Measurements from ENCODE around the gene C8G.

The C8G gene

DNA sequence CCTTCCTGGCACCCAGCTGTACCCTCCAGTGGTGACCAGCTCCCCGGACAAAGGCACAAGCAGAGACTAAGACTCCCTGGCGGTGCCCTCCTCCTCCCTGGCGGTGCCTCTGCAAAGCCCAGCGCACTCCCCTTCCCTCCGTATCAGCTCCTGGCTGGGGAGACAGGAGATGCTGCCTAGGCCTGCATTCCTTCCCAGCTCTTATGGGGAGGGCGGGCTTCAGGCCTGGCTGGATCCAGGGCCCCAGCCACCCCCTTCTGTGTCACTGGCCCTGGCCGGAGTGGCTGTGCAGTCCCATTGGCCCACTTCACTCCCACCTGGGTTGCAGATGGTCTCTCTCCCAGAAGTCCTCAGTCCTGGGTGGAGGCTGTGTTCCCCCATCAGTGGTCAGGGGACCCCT lies 13.4 kb downstream of the C8G start:
- no peaks in the 10 kb centered on the region for H3K9me3 ChIP-seq (replicated peaks; ENCODE audit: low read length)
- H3K4me1 ChIP-seq (ENCODE audit: control insufficient read depth, insufficient read depth, low read length): no peaks in the 10 kb centered on the region
- no peak overlapping the region for H3K9ac ChIP-seq (ENCODE audit: low read depth, low read length)
- no peak overlapping the region for H3K4me3 ChIP-seq (ENCODE audit: low read length)
- H3K4me2 ChIP-seq (ENCODE audit: low read length): no peak overlapping the region
- H3K27me3 ChIP-seq (ENCODE audit: control insufficient read depth, insufficient read depth, low read length): peaks cover 6% of the 10 kb centered on the region
- H3K36me3 ChIP-seq (ENCODE audit: insufficient read depth, low read length): no peaks in the 10 kb centered on the region

DNA sequence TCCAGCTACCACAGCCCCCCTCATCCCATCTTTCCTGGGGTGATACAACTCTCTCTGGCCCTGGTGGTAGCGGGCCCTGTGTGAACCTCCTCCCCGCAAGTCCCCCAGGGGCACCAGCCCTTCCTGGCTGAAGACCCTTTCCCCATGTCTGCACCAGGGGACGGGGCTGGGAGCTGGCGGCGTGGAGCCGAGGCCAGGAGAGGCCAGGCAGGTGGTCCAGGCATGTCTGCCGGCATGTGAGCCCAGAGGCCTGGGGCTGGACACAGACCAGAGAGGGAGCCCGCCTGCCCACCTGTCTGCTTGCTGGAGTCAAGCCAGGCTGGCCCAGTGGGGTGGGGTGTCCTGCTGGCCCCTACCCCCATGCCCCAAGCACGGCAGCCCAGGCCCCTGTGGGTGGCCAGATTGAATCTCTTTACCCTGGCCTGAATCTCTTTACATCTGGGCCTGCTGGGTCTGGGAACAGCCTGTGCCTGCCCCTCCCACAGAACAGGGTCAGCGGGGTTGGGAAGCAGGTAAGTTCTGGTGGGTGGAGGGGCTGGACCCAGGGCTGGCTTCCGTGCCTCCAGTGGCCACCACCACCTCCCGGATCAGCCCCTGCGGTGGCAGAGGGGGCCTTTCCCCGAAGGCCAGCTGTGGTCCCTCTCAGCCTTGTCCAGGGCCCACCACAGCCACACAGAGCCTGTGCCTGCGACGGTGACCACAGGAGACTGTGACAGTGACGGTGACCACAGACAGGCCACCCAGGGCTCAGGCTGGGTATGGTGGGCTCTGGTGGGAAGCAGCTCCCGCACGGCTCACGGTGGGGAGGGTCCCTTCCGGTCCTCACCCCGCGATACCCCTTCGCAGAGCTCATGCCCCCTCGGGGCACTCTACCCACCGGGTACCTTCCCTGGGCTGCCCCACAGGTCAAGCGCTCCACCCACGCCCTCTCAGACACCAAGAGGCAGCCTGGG lies 14.1 kb downstream of the C8G start:
- no peak overlapping the region for H3K9ac ChIP-seq (ENCODE audit: low read depth, low read length)
- H3K27me3 ChIP-seq (ENCODE audit: control insufficient read depth, insufficient read depth, low read length): peaks cover 6% of the 10 kb centered on the region
- H3K36me3 ChIP-seq (ENCODE audit: insufficient read depth, low read length): no peaks in the 10 kb centered on the region
- no peaks in the 10 kb centered on the region for H3K9me3 ChIP-seq (replicated peaks; ENCODE audit: low read length)
- H3K4me1 ChIP-seq (ENCODE audit: control insufficient read depth, insufficient read depth, low read length): no peaks in the 10 kb centered on the region
- no peak overlapping the region for H3K4me3 ChIP-seq (ENCODE audit: low read length)
- no peak overlapping the region for H3K4me2 ChIP-seq (ENCODE audit: low read length)

DNA sequence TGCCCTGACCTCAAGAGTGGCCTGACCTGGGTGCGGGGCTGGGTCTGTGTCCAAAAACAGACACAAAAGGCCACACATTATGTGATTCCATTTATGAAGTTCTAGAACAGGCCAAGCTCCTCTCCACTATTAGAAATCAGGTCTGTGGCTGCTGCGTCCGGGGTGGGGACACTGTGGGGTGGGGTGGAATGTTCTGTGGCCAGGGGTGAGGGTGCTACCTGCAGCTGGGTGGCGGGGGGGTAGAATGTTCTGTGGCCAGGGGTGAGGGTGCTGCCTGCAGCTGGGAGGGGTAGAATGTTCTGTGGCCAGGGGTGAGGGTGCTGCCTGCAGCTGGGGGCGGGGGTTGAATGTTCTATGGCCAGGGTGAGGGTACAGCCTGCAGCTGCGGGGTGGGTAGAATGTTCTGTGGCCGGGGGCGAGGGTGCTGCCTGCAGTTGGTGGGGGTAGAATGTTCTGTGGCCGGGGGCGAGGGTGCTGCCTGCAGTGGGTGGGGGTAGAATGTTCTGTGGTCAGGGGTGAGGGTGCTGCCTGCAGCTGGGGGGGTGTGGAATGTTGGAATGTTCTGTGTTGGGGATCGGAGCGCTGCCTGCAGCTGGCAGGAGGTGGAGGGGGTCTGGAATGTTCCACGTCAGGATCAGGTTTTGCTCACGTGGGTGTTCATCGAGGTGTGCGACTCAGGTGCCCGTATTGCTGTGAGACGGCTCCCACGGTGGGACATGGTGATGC lies 15.3 kb downstream of the C8G start:
- no peaks in the 10 kb centered on the region for H3K36me3 ChIP-seq (ENCODE audit: insufficient read depth, low read length)
- no peaks in the 10 kb centered on the region for H3K4me1 ChIP-seq (ENCODE audit: control insufficient read depth, insufficient read depth, low read length)
- no peak overlapping the region for H3K9ac ChIP-seq (ENCODE audit: low read depth, low read length)
- H3K4me2 ChIP-seq (ENCODE audit: low read length): no peak overlapping the region
- no peaks in the 10 kb centered on the region for H3K9me3 ChIP-seq (replicated peaks; ENCODE audit: low read length)
- H3K4me3 ChIP-seq (ENCODE audit: low read length): no peak overlapping the region
- peaks cover 6% of the 10 kb centered on the region for H3K27me3 ChIP-seq (ENCODE audit: control insufficient read depth, insufficient read depth, low read length)

DNA sequence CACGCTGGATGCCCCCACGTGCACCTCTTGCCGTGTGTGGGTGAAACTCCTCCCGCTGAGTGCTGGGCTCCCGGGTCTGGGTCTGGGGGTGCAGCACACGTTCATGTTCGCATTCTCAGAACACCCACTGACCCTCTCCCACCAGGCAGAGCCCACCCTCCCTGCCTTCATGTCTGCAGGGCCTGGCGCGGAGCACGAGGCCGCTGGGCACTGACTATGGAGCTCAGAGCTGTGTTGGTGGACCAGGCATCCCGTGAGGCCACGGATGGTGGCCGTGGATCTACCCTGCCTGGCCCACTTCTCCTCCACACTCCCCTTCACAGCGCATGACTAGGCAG lies 15.9 kb downstream of the C8G start:
- Histone ChIP-seq H3K27me3 (ENCODE audit: control insufficient read depth, insufficient read depth, low read length) (peaks cover 9% of the 10 kb centered on the region), H3K36me3 (ENCODE audit: insufficient read depth, low read length) (no peaks in the 10 kb centered on the region), H3K4me2 (ENCODE audit: low read length) (no peak overlapping the region), H3K9ac (ENCODE audit: low read depth, low read length) (no peak overlapping the region), H3K9me3 (replicated peaks; ENCODE audit: low read length) (no peaks in the 10 kb centered on the region), H3K4me1 (ENCODE audit: control insufficient read depth, insufficient read depth, low read length) (no peaks in the 10 kb centered on the region), H3K4me3 (ENCODE audit: low read length) (no peak overlapping the region)

DNA sequence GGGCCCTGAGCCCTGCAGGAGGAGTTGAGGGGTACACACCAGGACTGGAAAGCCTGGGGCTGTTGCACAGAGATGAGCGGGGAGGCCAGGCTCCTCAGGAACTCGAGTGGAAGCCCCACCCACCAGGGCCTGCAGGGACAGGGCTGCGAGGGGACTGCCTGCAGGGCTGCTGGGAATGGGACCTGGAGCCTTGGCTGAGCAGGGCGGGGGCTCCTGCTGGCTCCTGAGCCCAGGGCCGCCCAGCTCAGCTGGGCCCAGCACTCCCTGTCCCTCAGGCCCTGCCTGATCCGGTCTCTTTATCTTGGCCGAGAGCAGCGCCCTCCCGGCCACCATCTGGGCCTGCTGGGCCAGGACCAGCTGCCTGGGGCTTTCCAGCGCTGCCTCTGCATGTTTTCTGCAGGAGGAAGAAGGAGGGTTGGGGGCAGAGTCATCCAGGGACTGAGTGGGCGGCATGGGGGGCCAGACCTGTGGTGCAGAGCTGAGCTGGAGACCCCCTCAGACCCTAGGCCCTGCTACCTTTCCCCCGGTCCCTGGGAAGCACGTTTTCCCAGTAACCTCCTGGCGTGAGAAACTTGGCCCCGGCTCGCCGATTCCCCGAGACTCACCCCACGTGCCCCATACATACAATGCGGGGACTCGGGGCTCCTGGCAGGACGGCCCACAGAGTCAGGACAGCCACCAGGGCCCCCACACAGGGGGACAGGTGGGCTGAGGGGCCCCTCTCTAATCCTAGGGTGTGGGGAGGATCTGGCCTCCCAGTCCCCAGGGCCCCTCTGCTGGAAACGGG lies 16.4 kb downstream of the C8G start:
- no peaks in the 10 kb centered on the region for H3K4me1 ChIP-seq (ENCODE audit: control insufficient read depth, insufficient read depth, low read length)

DNA sequence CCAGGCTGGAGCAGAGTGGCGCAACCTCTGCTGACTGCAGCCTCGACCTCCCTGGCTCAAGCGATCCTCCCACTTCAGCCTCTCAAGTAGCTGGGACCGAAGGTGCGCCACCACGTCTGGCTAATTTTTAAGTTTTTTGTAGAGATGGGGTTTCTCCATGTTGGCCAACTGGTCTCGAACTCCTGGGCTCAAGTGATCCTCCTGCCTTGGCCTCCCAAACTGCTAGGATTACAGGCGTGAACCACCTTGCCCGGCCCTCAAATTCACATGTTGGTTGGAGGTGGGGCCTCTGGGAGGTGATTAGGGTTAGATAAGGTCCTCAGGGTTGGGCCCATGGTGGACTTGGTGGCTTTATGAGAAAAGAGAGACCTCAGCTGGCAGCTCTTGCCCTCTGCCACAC lies 17.1 kb downstream of the C8G start:
- H3K4me1 ChIP-seq (ENCODE audit: control insufficient read depth, insufficient read depth, low read length): no peaks in the 10 kb centered on the region
- no peaks in the 10 kb centered on the region for H3K9me3 ChIP-seq (replicated peaks; ENCODE audit: low read length)
- H3K9ac ChIP-seq (ENCODE audit: low read depth, low read length): no peak overlapping the region
- H3K4me3 ChIP-seq (ENCODE audit: low read length): no peak overlapping the region
- H3K36me3 ChIP-seq (ENCODE audit: insufficient read depth, low read length): no peaks in the 10 kb centered on the region
- H3K27me3 ChIP-seq (ENCODE audit: control insufficient read depth, insufficient read depth, low read length): peaks cover 13% of the 10 kb centered on the region
- H3K4me2 ChIP-seq (ENCODE audit: low read length): no peak overlapping the region

More for the DNA sequence above, 16.4 kb downstream of the C8G start:
- Histone ChIP-seq H3K9ac (ENCODE audit: low read depth, low read length) (no peak overlapping the region), H3K36me3 (ENCODE audit: insufficient read depth, low read length) (no peaks in the 10 kb centered on the region), H3K4me3 (ENCODE audit: low read length) (no peak overlapping the region), H3K4me2 (ENCODE audit: low read length) (no peak overlapping the region), H3K9me3 (replicated peaks; ENCODE audit: low read length) (no peaks in the 10 kb centered on the region), H3K27me3 (ENCODE audit: control insufficient read depth, insufficient read depth, low read length) (peaks cover 13% of the 10 kb centered on the region)

DNA sequence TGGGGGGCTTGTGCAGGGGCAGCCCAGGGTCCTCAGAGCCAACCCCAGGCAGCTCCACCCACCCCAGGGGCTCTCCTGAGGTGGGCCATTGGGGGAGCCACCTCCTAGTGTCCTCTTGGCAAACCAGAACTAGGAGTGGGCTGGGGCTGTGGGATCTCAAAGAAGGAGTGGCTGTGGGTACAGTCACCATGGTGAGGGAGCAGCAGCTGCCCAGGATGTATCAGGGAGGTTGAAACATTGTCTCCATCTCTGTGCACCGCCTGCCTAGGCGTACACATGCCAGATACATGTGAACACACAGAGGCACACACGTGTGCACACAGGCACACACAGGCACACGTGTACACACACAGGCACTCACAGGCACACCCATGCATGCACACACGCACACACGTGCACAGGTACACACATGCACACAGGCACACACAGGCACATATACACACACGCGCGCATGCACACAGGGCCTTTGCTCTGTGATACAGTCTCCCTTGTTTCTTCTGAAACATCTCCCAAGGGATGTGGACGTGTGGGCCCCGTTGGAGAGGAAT lies 17.7 kb downstream of the C8G start:
- Histone ChIP-seq H3K4me1 (ENCODE audit: control insufficient read depth, insufficient read depth, low read length) (no peaks in the 10 kb centered on the region), H3K9me3 (replicated peaks; ENCODE audit: low read length) (no peaks in the 10 kb centered on the region), H3K4me3 (ENCODE audit: low read length) (no peak overlapping the region), H3K27me3 (ENCODE audit: control insufficient read depth, insufficient read depth, low read length) (peaks cover 13% of the 10 kb centered on the region), H3K4me2 (ENCODE audit: low read length) (no peak overlapping the region), H3K36me3 (ENCODE audit: insufficient read depth, low read length) (no peaks in the 10 kb centered on the region), H3K9ac (ENCODE audit: low read depth, low read length) (no peak overlapping the region)

DNA sequence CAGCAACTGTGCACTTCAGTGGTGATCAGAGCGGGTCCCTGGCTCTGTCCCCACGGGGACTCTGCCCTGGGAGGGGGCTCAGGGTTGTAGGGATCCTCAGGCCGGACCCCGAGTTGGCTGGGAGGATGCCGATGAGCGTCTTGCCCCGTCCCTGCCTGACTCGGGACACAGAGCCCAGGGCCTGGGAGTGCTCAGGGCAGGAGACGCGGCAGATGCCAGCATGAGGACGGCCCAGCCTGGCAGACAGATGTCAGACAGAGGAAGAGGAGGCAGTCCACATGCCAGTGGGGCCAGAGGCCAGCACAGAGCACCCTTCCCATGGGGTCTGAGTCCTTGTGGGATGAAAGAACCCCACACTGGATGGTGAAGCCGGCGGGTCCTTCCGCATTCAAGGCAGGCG lies 18.3 kb downstream of the C8G start:
- peaks cover 12% of the 10 kb centered on the region for H3K27me3 ChIP-seq (ENCODE audit: control insufficient read depth, insufficient read depth, low read length)
- H3K9me3 ChIP-seq (replicated peaks; ENCODE audit: low read length): no peaks in the 10 kb centered on the region
- no peaks in the 10 kb centered on the region for H3K4me1 ChIP-seq (ENCODE audit: control insufficient read depth, insufficient read depth, low read length)
- H3K4me2 ChIP-seq (ENCODE audit: low read length): no peak overlapping the region
- H3K36me3 ChIP-seq (ENCODE audit: insufficient read depth, low read length): no peaks in the 10 kb centered on the region
- H3K9ac ChIP-seq (ENCODE audit: low read depth, low read length): no peak overlapping the region
- H3K4me3 ChIP-seq (ENCODE audit: low read length): no peak overlapping the region

DNA sequence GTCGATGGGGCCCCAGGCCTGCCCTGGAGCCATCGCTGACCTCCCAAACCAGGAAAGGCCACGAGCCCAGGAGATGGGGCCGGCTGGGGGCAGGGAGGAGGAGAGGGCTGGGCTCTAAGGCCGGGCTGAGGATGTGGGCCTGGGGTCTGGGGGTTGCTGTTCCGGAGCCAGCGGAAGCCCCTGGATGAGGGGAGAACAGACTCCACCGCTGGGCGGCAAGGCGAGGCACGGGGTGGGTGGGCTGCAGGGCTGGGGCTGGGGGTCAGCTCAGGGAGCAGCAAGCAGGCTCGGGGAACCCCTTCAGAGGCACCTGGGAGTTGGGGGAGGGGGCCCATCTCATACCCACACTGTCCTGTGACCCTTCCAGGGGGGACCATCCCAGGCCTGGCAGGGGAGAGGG lies 18.7 kb downstream of the C8G start:
- H3K4me1 ChIP-seq (ENCODE audit: control insufficient read depth, insufficient read depth, low read length): no peaks in the 10 kb centered on the region
- H3K9ac ChIP-seq (ENCODE audit: low read depth, low read length): no peak overlapping the region
- peaks cover 11% of the 10 kb centered on the region for H3K27me3 ChIP-seq (ENCODE audit: control insufficient read depth, insufficient read depth, low read length)
- H3K4me2 ChIP-seq (ENCODE audit: low read length): no peak overlapping the region
- no peaks in the 10 kb centered on the region for H3K9me3 ChIP-seq (replicated peaks; ENCODE audit: low read length)
- no peak overlapping the region for H3K4me3 ChIP-seq (ENCODE audit: low read length)
- H3K36me3 ChIP-seq (ENCODE audit: insufficient read depth, low read length): no peaks in the 10 kb centered on the region

DNA sequence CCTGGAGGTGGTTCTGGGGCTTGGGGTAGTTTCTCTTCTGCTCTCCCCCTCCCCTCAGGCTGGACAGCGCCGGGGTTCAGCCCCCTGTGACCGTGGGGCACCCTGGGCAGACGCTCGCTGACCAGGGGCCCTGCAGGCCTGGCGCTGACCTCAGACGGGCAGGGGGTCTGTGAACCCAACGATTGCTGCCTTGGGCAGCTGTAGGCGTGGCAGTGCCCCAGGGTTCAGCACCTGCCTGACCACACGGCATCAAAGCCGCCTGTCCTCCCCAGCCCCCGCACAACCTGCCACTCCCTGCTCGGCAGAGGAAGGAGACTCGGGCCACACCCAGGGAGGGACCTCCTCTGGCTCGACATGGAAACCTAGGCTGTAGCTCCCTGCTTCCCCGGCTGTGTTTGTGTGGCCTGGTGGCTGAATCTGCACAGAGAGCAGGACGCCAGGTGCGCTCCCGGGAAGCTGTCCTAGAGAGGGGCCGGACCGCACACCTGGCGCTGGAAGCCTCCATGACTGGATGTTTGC lies 19.2 kb downstream of the C8G start:
- Histone ChIP-seq H3K4me2 (ENCODE audit: low read length) (no peak overlapping the region), H3K4me3 (ENCODE audit: low read length) (no peak overlapping the region), H3K9me3 (replicated peaks; ENCODE audit: low read length) (no peaks in the 10 kb centered on the region), H3K27me3 (ENCODE audit: control insufficient read depth, insufficient read depth, low read length) (peaks cover 11% of the 10 kb centered on the region), H3K36me3 (ENCODE audit: insufficient read depth, low read length) (no peaks in the 10 kb centered on the region), H3K4me1 (ENCODE audit: control insufficient read depth, insufficient read depth, low read length) (no peaks in the 10 kb centered on the region), H3K9ac (ENCODE audit: low read depth, low read length) (no peak overlapping the region)

DNA sequence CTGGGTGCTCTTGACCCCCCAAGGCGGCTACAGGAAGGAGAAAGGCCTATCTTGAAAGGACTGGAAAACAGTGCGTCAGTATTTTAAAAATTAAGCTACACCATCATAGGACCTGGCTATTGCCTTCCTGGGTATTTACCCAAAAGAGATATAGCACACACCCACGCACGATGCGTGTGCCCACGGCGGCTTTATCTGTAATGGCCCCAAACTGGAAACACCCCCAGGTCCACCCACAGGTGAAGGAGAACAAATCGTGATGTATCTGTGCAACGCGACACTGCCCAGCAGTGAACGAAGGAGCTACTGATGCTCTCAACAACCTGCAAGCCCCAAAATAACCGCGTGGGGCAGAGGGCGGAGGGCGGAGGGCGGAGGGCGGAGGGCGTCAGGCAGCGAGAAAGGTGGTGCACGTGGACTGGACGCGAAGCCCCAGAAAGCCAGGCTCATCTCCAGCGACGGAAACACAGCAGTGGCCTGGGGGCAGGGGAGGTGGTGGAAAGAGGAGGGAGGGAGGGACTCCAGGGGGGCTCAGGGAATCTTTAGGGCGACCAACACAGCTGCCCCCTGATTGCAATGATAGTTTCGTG lies 19.9 kb downstream of the C8G start:
- no peaks in the 10 kb centered on the region for H3K9me3 ChIP-seq (replicated peaks; ENCODE audit: low read length)
- no peak overlapping the region for H3K9ac ChIP-seq (ENCODE audit: low read depth, low read length)
- no peaks in the 10 kb centered on the region for H3K36me3 ChIP-seq (ENCODE audit: insufficient read depth, low read length)
- H3K27me3 ChIP-seq (ENCODE audit: control insufficient read depth, insufficient read depth, low read length): peaks cover 11% of the 10 kb centered on the region
- no peak overlapping the region for H3K4me3 ChIP-seq (ENCODE audit: low read length)
- H3K4me1 ChIP-seq (ENCODE audit: control insufficient read depth, insufficient read depth, low read length): no peaks in the 10 kb centered on the region
- no peak overlapping the region for H3K4me2 ChIP-seq (ENCODE audit: low read length)
